Esophagus squamous epithelium (tissue), 4 donors: ENCODE data around the gene LEKR1.

Experiments used
- POLR2A ChIP-seq, 4 donors: fragments of 450-650 bp; IDR thresholded peaks; one replicate each; pipeline ENCODE4 v1.6.1; 2017; ENCODE audit warnings: antibody characterized with exemption in 4 of 4, mild to moderate bottlenecking in 4 of 4, moderate library complexity in 3 of 4
- TF ChIP-seq, protein P1 (sequence below), 6 experiments: fragments of 450-650 bp in 4 of 6; fragments of 200-600 bp in 2 of 6; sonication (generic) in 2 of 6; IDR thresholded peaks; one replicate each; pipeline ENCODE4 v1.5.1; 2016 to 2019; ENCODE audit warnings: antibody characterized with exemption in 6 of 6, mild to moderate bottlenecking in 4 of 6, moderate library complexity in 4 of 6

DNA sequence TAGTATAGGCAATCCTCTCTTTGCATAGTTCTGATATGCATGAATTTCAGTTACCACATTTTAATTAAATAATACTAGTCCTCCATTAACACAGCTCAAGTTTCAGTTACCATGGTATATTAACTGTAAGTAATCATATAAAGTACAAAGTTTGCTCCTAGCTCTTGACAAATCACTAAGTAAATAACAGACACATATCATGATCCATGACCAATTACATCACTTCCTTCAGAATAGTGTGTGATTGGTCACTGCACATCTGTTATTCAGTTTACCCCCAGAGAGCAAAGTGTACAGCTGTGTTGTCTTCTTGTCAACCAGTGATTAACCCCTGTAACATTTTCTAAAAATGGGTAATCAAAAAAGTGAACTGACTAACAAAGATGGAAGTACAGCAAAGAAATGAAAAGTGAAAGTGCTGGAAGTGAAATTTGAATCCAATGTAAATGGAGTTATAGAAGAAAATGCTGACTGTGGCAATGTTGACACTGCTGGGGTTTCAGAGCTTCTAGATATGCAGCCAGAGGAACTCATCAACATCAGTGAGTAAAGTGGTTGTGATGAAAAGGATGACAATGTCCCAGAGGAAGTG, 30.2 kb upstream of the LEKR1 start:
- TF ChIP-seq, protein P1, sequence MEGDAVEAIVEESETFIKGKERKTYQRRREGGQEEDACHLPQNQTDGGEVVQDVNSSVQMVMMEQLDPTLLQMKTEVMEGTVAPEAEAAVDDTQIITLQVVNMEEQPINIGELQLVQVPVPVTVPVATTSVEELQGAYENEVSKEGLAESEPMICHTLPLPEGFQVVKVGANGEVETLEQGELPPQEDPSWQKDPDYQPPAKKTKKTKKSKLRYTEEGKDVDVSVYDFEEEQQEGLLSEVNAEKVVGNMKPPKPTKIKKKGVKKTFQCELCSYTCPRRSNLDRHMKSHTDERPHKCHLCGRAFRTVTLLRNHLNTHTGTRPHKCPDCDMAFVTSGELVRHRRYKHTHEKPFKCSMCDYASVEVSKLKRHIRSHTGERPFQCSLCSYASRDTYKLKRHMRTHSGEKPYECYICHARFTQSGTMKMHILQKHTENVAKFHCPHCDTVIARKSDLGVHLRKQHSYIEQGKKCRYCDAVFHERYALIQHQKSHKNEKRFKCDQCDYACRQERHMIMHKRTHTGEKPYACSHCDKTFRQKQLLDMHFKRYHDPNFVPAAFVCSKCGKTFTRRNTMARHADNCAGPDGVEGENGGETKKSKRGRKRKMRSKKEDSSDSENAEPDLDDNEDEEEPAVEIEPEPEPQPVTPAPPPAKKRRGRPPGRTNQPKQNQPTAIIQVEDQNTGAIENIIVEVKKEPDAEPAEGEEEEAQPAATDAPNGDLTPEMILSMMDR (IDR thresholded peaks at IDR 0.05), result no peak
- no peak for TF ChIP-seq POLR2A (IDR thresholded peaks at IDR 0.05)
